Coronary artery (tissue), 2 donors: ENCODE measurements around the gene SAAL1.
A peak's percentile ranks its signal among the peaks of the same experiment; 100 is the strongest.

Source experiments
- DNase-seq: peaks from one replicate; pipeline ENCODE4 v3.0.0-alpha.2; 2017; ENCODE audit warnings: low spot score
- H3K27ac ChIP-seq, 2 donors: fragments of 200-600 bp; sonication (generic); one replicate each; pipeline ENCODE4 v1.5.1; 2016 to 2019
- H3K4me3 ChIP-seq: fragments of 200-600 bp; sonication (generic); 2 replicates; pipeline ENCODE4 v1.5.1; 2016; ENCODE audit warnings: mild to moderate bottlenecking, moderate library complexity
- CTCF ChIP-seq: fragments of 200-600 bp; sonication (generic); IDR thresholded peaks from one replicate; pipeline ENCODE4 v1.5.1; 2019; ENCODE audit warnings: antibody characterized with exemption

SAAL1 gene

GRCh38 chr11:18054511-18055103 lies 51.3 kb downstream of the SAAL1 start:
- no peak overlapping the region for H3K27ac ChIP-seq
- H3K4me3 ChIP-seq = no peak overlapping the region
- DNase-seq = no peak
- no peak for TF ChIP-seq CTCF

- Histone ChIP-seq H3K27ac (no peak overlapping the region), H3K4me3 (no peak overlapping the region)
- DNase-seq = no peak
- TF ChIP-seq CTCF = no peak
Measured at GRCh38 chr11:18050848-18051247, 55.0 kb downstream of the SAAL1 start.

GRCh38 chr11:18046116-18046777 lies 59.6 kb downstream of the SAAL1 start, which contains the start of gene TPH1:
TSS of gene TPH1 (minus strand) at chr11:18046269. CDS start at chr11:18040762, 5,507 bp downstream.
- Histone ChIP-seq H3K27ac (peak within 1 kb of the TSS in 1 of 2 donors; percentile 39), H3K4me3 (peak within 1 kb of the TSS; percentile 62)
- TF ChIP-seq CTCF = no peak
- DNase-seq = no peak

GRCh38 chr11:18036456-18036855 lies 69.4 kb downstream of the SAAL1 start:
- Histone ChIP-seq H3K4me3 (no peak overlapping the region), H3K27ac (no peak overlapping the region)
- no peak for DNase-seq
- no peak for TF ChIP-seq CTCF
